HUES6 (cell line): ENCODE measurements around the gene RPL36AL.

ENCODE experiments used
- H3K27ac ChIP-seq: 2 replicates; pipeline ENCODE4 v1.7.0; 2013; ENCODE audit warnings: low read depth, mild to moderate bottlenecking, low read length, inconsistent platforms
- H3K27me3 ChIP-seq: 2 replicates; pipeline ENCODE4 v1.6.1; 2013; ENCODE audit warnings: low read length; ENCODE audit not compliant: control insufficient read depth, insufficient read depth
- H3K36me3 ChIP-seq: 2 replicates; pipeline ENCODE4 v1.6.1; 2013; ENCODE audit warnings: low read length; ENCODE audit not compliant: control insufficient read depth, insufficient read depth
- H3K4me1 ChIP-seq: 2 replicates; pipeline ENCODE4 v1.6.1; 2013; ENCODE audit warnings: low read length; ENCODE audit not compliant: control insufficient read depth, insufficient read depth
- H3K4me3 ChIP-seq: 2 replicates; pipeline ENCODE4 v1.5.1; 2013; ENCODE audit warnings: low read depth, low read length
- H3K9ac ChIP-seq: one replicate; pipeline ENCODE4 v1.6.1; 2013; ENCODE audit warnings: mild to moderate bottlenecking, low read length
- H3K9me3 ChIP-seq: 2 replicates; pipeline ENCODE4 v1.6.1; 2013; ENCODE audit warnings: low read depth, low read length; ENCODE audit not compliant: control insufficient read depth, insufficient read depth

RPL36AL gene

GRCh38 chr14:49574038-49574437 is 46.4 kb downstream of the RPL36AL start:
- H3K9ac ChIP-seq = no peak overlapping the region

DNA sequence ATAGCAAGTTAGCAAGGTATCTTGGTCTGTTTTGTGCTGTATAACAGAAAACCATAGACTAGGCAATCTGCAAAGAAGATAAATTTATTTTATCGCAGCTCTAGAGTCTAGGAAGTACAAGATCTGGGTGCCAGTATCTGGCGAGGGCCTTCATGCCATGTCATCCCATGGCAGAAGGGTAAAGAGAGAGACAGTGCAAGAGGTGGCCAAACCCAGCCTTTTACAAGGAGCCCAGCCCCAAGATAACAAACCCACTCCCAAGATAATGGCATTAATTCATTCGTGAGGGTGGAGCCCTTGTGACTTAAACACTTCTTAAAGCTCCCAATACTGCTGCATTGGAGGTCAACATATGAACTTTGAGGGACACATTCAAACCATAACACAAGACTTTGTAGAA is 51.1 kb downstream of the RPL36AL start:
- Histone ChIP-seq H3K9ac (no peak overlapping the region), H3K4me3 (no peak overlapping the region), H3K27me3 (no peaks in the 10 kb centered on the region), H3K9me3 (0 out of 2 replicates have a peak, but pooled peaks cover 4% of the 10 kb centered on the region), H3K36me3 (peaks cover 13% of the 10 kb centered on the region), H3K4me1 (no peaks in the 10 kb centered on the region), H3K27ac (no peak overlapping the region)

More at GRCh38 chr14:49574038-49574437, 46.4 kb downstream of the RPL36AL start:
- H3K27me3 ChIP-seq = no peaks in the 10 kb centered on the region
- H3K36me3 ChIP-seq = peaks cover 47% of the 10 kb centered on the region
- no peaks in the 10 kb centered on the region for H3K4me1 ChIP-seq
- H3K27ac ChIP-seq = no peak overlapping the region
- 0 out of 2 replicates have a peak, but pooled peaks cover 4% of the 10 kb centered on the region for H3K9me3 ChIP-seq
- no peak overlapping the region for H3K4me3 ChIP-seq
